ENCODE results near the gene CGB2. TPM values are rescaled to one million over a fixed set of nuclear protein-coding genes. Genes with fewer than 3 reads are reported as not detected.
A peak's percentile ranks its signal among the peaks of the same experiment; 100 is the strongest.

Gene CGB2
- total and polyA plus RNA-seq, 2 of the 13 experiments (the other 11 are each of a cell fraction or from before 2014, with no cell fraction given) = not detected

GRCh38 chr19:49017666-49018351 lies 13.9 kb upstream of the CGB2 start:
- H3K79me2 ChIP-seq (ENCODE audit: insufficient read depth, low read length) = no peaks in the 10 kb centered on the region
- H3K9me3 ChIP-seq (ENCODE audit: low read length) = no peaks in the 10 kb centered on the region
- peak; percentile 82 for ATAC-seq
- H3K27ac ChIP-seq (ENCODE audit: extremely low read length, insufficient read depth, low read length) = no peak overlapping the region
- H4K20me1 ChIP-seq (ENCODE audit: insufficient read depth, low read length) = no peaks in the 10 kb centered on the region
- peaks cover 27% of the 10 kb centered on the region for H3K4me1 ChIP-seq (ENCODE audit: insufficient read depth, low read length)
- peaks cover 4 to 19% of the 10 kb centered on the region in 2 experiments; a peak in 4 of 5 replicates for H3K36me3 ChIP-seq (replicated peaks in 1 of 2; ENCODE audit: control insufficient read depth in 1 of 2, insufficient read depth in 2 of 2, low read length in 2 of 2)
- in situ Hi-C loops (cut with HindIII; ENCODE audit: extremely low pct_ligation_motif_present, low pct_unique_long_range_greater_than_20kb) = no loop called here
- intact Hi-C loops (cut with micrococcal nuclease; ENCODE audit: unreplicated experiment) = no loop called here
- H3K4me2 ChIP-seq (ENCODE audit: low read depth, low read length) = peak overlapping the region; percentile 98
- ChIA-PET CTCF (ENCODE audit: low intra/inter-chr PET ratio, low total read pairs) (no interaction called here), POLR2A (interaction anchor here (2.9 kb wide), 1 partner anchor 24 kb away, joined by 21 read pairs; the partner anchor contains the start of genes GYS1 and RUVBL2)
- DNase-seq (ENCODE audit: low spot score) = peak; percentile 41
- H2AFZ ChIP-seq (ENCODE audit: low read length) = no peak overlapping the region
- 38% methylated on average over 23 of the region's 62 CpGs for WGBS (ENCODE audit: low lambda C conversion rate)
- no peak for FAIRE-seq
- H3K4me3 ChIP-seq (replicated peaks in 1 of 3; ENCODE audit: insufficient read depth in 1 of 3, low read depth in 2 of 3, low read length in 3 of 3) = peak overlapping the region in 2 of 3 experiments; percentile 10 to 63; a peak in 3 of 6 replicates
- H3K27me3 ChIP-seq (ENCODE audit: control insufficient read depth in 1 of 2, insufficient read depth in 2 of 2, low read length in 2 of 2) = peaks cover 0 to 25% of the 10 kb centered on the region in 2 experiments; a peak in 3 of 5 replicates
- 0 out of 2 replicates have a peak overlapping the region, but pooled peaks have one; percentile 54 for H3K9ac ChIP-seq (ENCODE audit: insufficient read depth, low read depth, low read length)
- no TSS peak for BruUV-seq (replicated peaks)
- TF ChIP-seq ZNF574 (CRISPR knock-in tag; IDR thresholded peaks at IDR 0.05) (peak; percentile 53), RFXANK (CRISPR knock-in tag; IDR thresholded peaks at IDR 0.05) (no peak), CBX2 (IDR thresholded peaks at IDR 0.05; ENCODE audit: low read depth, low read length) (no peak), CBX2 (CRISPR knock-in tag; IDR thresholded peaks at IDR 0.05; ENCODE audit: low read depth) (no peak), TFE3 (CRISPR knock-in tag; IDR thresholded peaks at IDR 0.05) (no peak), SRSF4 (IDR thresholded peaks at IDR 0.05; ENCODE audit: low read depth, low read length, poor library complexity, severe bottlenecking) (no peak), AHR (CRISPR knock-in tag; IDR thresholded peaks at IDR 0.05) (no peak), JDP2 (CRISPR knock-in tag; IDR thresholded peaks at IDR 0.05; ENCODE audit: borderline replicate concordance) (no peak), ZBTB44 (CRISPR knock-in tag; IDR thresholded peaks at IDR 0.05) (no peak), ONECUT2 (CRISPR knock-in tag; IDR thresholded peaks at IDR 0.05) (no peak), ZNF337 (CRISPR knock-in tag; IDR thresholded peaks at IDR 0.05; ENCODE audit: borderline replicate concordance, low read depth) (no peak), BHLHE40 (IDR thresholded peaks at IDR 0.05; ENCODE audit: low read length) (no peak), AKAP8 (CRISPR knock-in tag; IDR thresholded peaks at IDR 0.05) (peak; percentile 90), HNRNPL (IDR thresholded peaks at IDR 0.05; ENCODE audit: low read depth, low read length) (no peak), ARNT (IDR thresholded peaks at IDR 0.05) (no peak), XBP1 (CRISPR knock-in tag; IDR thresholded peaks at IDR 0.05) (no peak), ARID2 (CRISPR knock-in tag; IDR thresholded peaks at IDR 0.05; ENCODE audit: borderline replicate concordance) (no peak), FOXA1 (IDR thresholded peaks at IDR 0.05) (no peak), FOXA1 (CRISPR knock-in tag; IDR thresholded peaks at IDR 0.05) (no peak), ELF3 (CRISPR knock-in tag; IDR thresholded peaks at IDR 0.05) (no peak), ZNF550 (CRISPR knock-in tag; IDR thresholded peaks at IDR 0.05; ENCODE audit: borderline replicate concordance) (no peak), POLR2AphosphoS5 (IDR thresholded peaks at IDR 0.05; ENCODE audit: low read depth, low read length) (0 out of 2 replicates have a peak, but pooled peaks have one; percentile 2)
